IPS-NIHi7 (cell line): Measurements from ENCODE around the gene SMG6.

Experiments used
- DNase-seq: peaks from one replicate; pipeline ENCODE4 v3.0.0; 2012; ENCODE audit warnings: mixed read lengths; ENCODE audit errors: extremely low spot score

The SMG6 gene

DNA sequence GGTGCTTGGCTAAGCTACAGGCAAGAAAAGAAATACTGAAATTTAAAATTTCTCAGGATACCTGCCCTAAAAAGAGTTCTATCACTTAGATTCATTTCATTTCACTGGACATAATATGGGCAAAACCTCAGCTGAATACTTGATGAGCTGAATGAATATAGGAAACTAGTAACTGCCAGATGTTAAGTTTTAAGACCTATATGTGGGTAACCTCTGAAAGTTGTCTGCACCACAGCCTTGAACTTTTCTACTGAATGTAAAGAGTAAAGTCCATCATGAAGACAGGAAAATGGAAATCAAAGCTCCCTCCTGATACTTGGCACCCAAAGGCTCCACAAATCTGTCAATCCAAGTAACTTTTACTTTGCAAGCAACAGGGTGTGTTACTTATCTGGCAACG lies 197.9 kb downstream of the SMG6 start:
- no peak for DNase-seq

DNA sequence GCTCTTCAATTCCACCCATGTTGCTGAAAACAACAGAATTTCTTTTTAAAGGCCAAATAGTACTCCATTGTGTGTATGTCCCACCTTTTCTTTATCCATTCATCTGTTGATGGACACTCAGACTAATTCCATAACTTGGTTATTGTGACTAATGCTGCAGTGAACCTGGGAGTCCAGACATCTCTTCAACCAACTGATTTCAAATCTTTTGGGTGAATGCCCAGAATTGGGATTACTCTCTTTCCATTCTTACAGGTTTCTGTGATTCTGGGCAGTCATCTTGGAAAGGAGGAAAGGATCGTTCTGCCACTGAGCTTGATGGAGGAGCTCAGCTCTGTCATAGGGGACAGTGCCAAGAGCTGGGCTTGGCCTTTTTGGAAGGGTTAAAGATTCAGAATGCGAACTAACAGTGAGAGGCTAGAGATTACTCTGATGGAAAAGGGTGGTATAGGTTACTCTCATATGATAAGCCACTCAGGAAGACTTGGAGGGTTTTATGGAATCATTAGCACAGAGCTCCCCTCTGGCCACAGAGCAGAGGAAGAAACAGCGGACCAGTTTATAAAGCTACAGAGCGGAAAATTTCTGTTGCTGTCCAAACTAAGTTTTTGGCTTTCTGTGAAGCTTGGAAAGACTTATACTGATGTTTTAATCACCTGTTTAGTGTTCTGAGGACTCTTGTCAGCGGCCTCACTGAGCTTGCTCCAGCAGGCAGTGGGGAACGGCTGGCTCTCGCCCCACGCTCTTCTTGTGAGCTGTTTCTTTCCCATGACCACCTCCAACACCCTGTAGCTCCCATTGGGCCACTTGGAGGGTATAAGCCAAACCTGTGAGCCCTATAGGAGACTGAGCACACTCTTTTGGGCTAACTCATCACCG lies 200.4 kb downstream of the SMG6 start:
- no peak for DNase-seq

DNA sequence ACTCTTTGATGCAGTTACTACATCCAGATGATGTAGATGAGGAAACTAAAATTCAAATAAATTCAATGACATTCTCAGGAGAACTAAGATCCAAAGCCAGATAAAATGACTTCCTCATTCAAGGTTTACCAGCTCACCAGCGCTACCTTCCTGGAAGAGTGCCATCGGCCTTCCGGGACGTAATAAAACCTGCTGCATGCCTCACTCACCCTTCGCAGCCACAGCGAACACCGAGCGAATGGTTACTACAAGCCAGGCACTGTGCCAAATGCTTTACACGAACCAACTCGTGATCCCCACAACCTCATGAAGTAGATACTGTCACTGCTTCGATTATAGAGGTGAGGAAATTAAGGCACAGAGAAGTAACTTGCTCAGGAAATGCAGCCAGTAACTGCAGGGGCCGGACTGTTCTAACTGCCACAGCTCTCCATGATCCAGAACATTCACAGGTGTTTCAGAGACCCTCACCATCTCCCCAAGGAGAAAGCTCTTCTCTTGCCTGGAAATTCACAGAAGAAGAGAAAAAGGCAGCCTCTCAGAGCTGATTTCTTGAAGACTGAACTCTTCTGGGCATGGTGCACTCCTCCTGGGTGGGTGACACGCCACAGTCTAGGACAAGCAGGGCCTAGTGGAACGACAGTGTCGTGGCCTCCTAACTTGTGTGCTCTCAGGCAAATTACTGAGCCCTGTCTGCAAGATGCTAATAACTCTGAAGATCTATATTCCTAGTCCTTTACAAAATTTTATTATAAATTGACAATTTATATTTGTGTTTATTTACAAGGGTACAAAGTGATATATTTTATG lies 201.9 kb downstream of the SMG6 start:
- DNase-seq, result no peak

DNA sequence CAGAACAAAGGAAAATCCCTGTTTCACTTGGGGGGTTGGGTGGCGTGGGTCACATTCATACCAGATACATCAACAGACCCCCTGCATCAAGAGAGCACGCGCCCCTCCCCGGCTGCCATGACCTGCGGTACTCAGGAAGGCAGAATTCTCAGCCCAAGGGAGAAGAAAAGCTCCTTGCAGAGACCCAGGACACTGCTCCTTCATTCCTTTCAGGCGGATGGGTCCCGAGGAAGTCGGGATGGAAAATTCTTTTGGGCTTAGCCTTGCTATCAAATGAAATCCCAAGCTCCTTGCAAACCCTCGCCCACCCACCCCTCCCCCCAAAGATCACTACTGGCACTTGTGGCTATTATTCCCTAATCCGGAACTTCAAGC lies 208.1 kb downstream of the SMG6 start:
- DNase-seq, result no peak

DNA sequence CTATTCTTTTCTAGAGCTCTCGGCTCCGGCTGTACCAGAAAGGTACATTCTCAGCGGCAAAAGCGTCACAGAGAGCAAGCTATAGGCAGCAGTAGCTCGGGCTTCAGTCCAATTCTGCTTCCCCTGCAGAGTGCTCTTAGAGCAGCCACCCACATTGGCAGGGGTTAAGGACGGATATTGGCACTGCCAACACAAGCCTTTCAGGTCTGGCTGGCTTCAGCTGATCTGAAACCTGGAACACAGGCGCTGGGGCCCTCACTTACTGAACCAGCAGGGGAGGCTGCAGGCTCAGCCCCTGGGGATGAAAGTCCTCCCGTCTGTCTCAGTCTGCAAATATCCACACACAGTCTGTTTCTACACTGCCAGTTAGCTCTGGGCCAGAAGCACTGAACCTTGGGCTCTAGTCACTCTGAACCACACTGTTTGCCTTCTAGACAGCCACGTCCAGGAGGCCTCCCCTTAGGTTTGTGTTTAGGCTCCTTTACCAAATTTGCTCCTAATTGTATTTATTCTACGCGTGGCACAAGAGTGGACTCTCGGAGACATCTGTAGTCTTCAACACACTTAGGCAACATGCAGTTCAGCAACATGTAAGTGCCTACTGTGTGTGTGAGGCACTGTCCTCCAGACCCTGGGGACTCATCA lies 208.6 kb downstream of the SMG6 start:
- peak; percentile 52 for DNase-seq

DNA sequence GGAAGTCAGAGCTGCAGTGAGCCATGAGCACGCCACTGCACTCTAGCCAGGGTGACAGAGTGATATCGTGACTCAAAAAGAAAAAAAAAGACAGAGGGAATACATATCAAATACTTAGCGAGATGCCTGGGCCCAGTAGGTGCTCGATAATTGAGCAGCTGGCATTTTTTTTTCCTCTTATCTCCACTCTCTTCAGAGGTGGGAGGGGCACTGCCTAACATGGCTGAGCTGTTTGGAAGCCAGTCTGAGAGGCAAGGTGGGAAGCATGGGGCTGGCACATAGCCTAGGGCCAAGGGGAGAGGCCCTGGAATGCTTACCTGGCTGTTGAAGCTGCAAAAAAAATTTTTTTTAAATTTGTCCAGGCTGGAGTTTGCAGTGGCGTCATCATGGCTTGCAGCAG lies 210.2 kb downstream of the SMG6 start:
- no peak for DNase-seq

DNA sequence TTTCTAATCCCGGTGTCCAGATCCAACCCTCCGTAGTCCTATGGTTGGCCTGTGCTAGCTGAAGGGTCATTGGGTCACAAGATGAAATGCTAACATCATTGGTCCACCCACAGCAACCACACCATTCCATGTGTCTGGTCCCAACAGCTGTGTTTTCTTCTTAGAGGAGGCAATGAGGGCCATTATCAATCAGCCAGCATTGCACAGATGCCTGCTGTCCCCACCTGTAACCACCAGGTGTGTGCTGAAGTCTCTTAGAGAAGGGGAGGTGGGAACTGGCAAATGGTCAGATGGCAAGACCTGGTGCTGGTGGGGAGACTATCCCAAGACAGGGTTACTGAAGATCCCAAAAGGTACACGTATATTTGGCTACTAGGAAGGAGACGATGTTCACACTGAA lies 211.3 kb downstream of the SMG6 start:
- no peak for DNase-seq

DNA sequence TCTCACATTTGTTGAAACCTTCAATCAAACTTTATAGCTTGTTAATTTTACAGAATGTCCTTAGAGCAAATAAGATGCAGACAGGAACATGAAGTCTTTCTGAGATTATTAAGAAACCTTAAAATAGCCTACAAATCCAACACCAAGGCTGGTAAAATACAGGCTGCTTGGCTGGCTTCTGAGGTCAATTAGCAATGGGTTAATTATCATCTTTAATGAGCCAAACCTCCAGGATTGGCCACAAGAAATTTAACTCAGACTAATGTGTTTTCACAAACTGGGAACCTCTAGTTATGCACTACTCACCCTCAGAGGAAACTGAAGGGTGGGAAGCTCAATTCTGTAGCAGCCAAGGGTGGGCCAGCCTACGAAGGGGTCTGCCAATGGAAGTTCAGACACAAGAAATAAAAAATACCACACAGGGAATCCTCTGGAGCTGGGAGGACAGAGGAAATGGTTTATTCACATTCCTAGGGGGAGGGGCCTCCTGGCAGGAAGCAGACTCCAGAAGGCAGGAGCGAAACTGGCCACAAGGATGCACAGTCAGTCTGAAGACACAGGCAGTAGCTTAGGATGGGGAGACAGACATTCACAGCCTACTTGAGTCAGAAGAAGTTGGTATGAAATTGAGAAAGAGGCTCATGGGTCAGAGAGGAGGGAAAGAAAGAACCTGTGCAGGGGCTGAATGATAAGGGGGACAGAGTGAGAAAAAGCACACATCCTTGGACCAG lies 212.6 kb downstream of the SMG6 start:
- peak; percentile 85 for DNase-seq

DNA sequence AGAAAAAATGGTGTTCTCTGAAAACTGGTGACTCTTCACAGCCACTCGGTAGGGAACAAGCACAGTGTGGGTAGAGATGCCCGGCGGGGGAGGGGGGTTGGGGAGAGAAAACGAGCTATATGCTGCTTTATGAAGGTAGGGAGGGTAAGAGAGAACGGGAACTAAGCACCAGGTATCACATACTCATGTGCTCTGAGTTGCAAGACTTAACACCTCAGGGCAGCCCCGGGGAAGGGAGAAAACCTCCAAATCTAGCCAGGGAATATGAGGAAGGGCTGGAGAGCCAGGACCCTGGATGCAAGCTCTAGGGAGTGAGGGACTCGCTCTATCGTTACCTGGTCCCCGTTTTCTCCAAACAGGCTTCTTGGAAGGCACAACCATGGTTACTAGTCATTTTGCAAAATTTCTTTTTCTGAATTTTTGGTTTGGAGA lies 213.4 kb downstream of the SMG6 start:
- no peak for DNase-seq

DNA sequence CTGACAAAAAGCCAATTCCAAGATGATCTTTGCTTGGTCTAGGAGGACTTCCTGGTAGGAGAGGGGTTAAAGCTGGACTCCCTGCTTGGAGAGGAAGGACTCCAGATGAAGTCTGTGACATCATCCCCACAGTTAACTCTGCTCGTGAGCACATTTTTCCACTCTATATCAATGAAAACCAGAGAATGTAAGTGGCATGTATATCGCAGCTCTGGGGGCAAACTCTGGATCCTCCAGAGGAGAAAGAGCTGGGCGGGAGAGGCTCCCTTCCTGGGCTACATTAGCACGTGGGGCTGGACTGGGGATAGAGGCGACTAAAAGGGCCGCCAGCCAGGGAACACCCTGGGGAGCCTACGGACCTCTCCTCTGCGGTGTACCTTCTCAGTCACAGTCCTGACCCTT lies 214.6 kb downstream of the SMG6 start:
- DNase-seq, result no peak

DNA sequence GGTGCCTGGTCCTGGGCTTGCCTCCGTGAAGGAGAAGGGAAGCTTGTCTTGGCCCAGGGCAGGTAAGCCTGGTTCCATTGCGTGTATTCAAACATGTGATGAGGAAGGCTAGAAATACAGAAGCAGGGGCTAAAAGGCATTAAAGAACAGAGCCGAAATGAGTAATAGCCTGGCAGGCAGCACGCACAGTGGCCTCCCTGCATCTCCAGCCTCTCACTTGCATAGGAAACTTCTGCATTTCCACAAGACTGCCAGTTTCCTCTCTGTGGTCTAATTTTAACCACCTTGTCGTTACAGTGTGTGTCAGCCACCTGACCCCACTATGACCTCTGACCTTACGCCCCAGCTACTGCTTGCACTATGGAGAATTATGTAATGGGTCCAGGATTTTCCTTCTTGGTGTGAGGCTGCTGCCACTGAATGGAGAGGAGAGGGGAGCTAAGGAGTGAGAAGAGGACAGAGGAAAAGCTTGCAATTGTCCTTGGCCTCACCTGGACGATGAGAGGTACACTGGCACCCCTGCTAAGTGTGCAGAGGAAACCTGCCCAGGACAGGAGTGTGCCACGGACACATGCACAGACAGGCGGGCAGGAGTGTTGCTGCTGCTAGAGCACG lies 215.9 kb downstream of the SMG6 start:
- no peak for DNase-seq

DNA sequence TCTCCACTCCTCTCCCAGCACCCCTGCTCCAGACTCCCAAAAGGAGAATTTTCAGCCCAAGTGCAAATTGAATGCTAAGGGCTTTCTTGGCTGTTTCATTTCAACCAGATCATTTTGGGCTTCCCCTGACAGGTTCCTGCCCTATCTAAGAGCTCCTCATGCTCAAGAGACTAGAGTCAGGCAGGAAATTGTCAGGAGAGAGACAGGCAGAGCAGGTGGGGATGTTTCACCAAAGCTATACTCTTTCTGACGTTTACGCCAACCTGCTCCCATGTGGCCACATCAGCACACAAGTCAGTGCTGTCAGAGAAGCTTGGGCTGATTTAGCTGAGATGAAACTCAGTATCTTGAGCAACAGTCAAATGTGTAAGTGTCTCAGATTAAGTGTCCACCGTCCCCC lies 217.3 kb downstream of the SMG6 start:
- DNase-seq, result no peak

DNA sequence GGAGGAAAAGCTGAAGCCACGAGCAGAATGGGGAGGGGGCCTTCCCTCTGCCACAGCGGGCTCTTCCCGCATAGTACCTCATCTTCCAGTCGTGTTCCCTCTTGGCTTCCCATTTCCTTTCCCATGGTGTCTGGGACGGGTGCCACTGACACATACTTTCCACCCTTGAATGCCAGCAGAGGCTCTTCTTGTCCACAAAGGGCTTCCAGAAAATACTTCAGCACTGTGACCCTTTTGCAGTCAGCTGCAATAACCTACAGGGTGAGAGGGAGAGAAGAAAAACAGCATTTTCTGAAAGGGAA lies 218.0 kb downstream of the SMG6 start:
- no peak for DNase-seq

DNA sequence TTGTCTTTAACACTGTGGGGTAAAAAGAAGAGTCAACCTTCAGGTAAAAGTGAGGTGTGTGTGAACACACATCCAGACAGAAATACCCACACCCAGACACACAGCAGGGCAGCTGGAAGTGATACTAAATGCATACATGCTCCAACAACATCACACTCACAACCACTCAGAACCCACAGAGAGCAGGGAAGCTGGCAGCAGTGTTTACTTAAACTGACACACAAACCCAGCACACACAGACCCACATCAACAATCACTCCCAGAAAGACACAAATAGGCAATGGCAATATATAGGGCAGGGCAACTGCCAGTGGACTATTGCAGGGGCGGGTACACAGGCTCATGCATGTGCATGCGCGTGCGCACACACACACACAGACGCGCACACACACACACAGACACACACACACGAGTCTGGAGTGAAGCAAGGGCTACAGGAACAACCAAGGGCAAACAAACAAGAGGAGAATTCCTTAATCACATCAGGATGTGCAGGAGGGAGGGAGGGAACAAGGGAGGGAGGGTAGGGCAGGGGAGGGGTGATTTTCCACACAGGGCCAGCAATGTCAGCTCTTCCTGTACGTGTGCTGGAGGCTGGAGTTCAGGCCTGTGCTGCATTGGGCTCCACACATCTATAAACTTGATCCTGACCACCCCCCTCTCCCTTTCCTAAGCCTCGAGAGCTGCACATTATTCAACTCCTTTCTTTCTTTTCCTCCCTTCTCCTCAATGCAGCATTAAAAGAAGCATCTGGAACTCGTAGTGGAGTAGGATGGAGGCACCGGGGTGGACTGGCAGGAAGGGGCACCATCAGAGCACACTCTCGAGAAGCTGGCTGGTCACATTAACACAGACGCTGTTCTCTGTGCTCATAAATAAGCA lies 218.6 kb downstream of the SMG6 start:
- no peak for DNase-seq

DNA sequence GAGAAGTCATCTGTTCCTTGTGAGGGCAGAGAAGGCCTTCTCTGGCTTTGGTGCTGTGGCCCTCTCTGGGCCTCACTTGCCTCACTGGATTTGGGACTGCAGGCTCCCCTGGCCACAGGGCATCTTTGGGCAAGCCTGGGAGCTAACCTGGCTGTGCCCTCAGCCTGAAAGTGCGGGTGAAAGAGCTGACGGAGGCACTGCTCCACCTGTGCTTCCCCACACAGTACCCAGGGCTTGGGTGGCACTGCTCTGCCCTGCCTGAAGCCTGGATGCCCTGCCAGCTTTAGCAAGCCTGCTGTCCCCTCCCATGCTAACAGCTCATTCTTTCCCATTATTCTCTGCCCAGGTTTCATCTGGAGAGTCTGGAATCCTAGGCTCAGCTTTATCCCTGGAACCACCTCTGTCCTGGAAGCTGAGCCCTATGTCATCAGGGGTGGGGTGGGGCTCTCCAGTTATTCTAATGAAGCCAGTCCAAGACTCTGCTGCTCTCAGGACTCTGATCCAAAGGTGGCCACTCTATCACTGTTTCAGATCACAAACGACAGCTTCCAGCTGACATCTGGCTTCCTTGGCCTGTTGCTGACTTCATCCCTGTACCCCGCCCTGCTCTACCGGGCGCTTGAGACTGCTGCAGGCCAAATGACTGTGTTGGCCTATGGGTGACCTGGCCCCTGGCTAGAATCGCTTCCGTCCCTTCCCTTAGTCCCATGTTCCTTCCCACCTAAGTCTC lies 219.4 kb downstream of the SMG6 start:
- no peak for DNase-seq

DNA sequence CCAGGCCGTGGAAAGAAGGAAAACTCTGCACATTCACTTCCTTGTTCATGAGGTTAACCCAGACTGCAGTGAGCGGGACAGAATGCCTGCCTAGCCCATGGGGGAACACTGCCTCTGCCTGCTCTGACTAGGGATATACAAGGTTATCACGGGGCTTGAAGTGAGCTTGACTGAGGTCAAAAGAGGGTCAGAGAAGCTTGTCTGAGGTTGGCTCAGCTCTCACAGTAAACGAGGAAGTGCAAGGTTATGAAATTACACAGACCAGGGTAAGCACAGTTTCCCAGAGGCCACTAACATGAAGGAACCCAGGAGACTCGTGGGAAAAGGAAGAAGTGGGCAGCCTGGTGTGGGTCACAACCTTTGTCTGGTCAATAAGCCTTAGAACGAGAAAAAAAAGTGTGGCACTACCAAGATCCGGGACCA lies 220.0 kb downstream of the SMG6 start:
- no peak for DNase-seq

DNA sequence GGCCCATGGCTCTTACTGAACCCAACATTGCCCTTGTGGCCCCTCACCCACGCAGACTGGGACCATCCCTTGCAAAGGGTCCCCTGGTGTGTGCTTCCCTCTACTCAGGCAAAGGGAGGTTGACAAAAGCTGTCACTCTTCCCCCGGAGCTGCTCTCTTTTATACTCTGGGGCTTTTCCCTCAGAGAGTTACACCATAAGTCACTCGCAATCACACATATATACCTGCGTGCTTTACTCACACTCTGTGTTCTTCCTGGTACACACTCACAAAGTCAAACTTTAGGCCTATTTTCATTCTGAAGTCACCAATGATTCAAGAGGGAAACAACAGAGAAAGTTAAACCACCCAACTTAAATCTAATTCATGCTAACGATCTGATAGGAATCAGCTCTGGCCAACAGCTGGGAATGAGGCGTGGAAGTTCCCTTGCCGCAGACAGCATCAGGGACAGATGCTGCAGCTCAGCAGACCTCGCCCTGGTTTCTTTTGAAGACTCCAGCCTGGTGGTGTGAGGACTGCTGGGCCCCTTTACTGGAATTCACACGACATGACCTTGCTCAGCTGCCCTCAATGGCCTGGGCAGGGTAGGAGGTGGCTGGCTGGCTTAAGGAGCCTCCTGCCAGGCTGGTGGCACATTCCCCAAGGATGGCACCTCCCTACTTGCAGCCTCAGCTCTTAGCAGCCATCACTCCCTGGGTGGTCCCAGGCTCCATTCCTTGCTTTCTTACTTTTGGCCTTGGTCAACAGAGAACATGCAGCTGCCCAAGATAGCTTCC lies 221.4 kb downstream of the SMG6 start:
- DNase-seq, result no peak

DNA sequence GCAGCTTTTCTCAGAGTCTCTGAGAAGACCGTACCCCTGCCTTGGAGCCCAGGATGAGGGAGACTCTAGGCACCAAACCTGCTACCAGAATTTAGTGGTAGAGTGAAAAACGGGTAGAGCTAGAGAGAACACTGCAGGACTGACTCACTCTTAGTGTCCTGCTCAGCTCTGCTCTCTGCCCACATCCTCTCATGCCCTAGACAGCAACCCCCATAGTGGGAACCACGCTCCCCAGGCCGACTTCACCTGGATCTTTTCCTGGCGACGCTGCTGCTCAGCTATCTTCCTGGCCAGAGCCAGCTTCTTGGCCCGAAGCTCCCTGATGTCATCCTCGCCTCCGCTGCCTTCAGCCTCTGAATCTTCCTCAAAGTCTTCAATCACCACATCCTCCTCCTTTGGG lies 222.0 kb downstream of the SMG6 start:
- no peak for DNase-seq

DNA sequence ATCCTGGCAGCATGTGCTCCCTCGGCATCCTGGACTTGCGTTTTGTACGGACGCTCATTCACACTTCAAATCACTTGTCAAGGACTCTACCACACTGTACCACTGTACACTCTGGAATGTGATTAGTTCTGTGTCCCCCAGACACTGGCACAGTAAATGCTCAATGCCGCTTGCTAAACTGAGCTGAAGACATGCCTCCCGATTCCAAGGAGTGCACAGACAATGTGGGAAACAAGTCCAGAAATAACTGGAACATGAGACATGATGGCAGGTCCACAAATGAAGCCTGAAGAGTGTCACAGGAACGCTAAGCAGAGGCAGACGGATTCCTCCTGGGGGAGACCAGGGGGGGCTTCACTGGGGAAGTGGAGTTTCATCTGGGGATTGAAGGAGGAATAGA lies 226.5 kb downstream of the SMG6 start:
- no peak for DNase-seq
